ENCODE results near the gene FMNL1.

Gene FMNL1

GRCh38 chr17:45237686-45238085 lies 16.0 kb downstream of the FMNL1 start:
- H3K4me3 Mint-ChIP-seq, result no peak overlapping the region
- no peak overlapping the region for H3K27ac Mint-ChIP-seq
- H3K36me3 Mint-ChIP-seq (ENCODE audit: low read depth), result no peaks in the 10 kb centered on the region
- H3K9me3 Mint-ChIP-seq, result no peaks in the 10 kb centered on the region
- no peak for TF ChIP-seq CTCF (IDR thresholded peaks at IDR 0.05)
- no peak for DNase-seq
- H3K27me3 Mint-ChIP-seq (ENCODE audit: low read depth, poor library complexity), result peaks cover 75% of the 10 kb centered on the region
- peaks cover 8% of the 10 kb centered on the region for H3K4me1 Mint-ChIP-seq

GRCh38 chr17:45238155-45238774 lies 16.6 kb downstream of the FMNL1 start:
- no peak for TF ChIP-seq CTCF (IDR thresholded peaks at IDR 0.05)
- Mint-ChIP-seq H3K36me3 (ENCODE audit: low read depth) (no peaks in the 10 kb centered on the region), H3K9me3 (no peaks in the 10 kb centered on the region), H3K27me3 (ENCODE audit: low read depth, poor library complexity) (peaks cover 81% of the 10 kb centered on the region), H3K4me3 (no peak overlapping the region), H3K27ac (no peak overlapping the region), H3K4me1 (peaks cover 10% of the 10 kb centered on the region)
- no peak for DNase-seq

GRCh38 chr17:45240905-45241327 lies 19.2 kb downstream of the FMNL1 start:
- Mint-ChIP-seq H3K36me3 (ENCODE audit: low read depth) (no peaks in the 10 kb centered on the region), H3K4me3 (peak overlapping the region; percentile 73), H3K27ac (no peak overlapping the region), H3K4me1 (peaks cover 10% of the 10 kb centered on the region), H3K9me3 (no peaks in the 10 kb centered on the region), H3K27me3 (ENCODE audit: low read depth, poor library complexity) (peaks cover 79% of the 10 kb centered on the region)
- no peak for DNase-seq
- TF ChIP-seq CTCF (IDR thresholded peaks at IDR 0.05), result no peak

GRCh38 chr17:45241328-45242028 lies 19.8 kb downstream of the FMNL1 start:
- no peak for TF ChIP-seq CTCF (IDR thresholded peaks at IDR 0.05)

GRCh38 chr17:45242029-45242414 lies 20.3 kb downstream of the FMNL1 start:
- H3K27ac Mint-ChIP-seq, result no peak overlapping the region
- H3K9me3 Mint-ChIP-seq, result no peaks in the 10 kb centered on the region
- H3K4me3 Mint-ChIP-seq, result peak overlapping the region; percentile 59
- H3K4me1 Mint-ChIP-seq, result peaks cover 20% of the 10 kb centered on the region
- peaks cover 71% of the 10 kb centered on the region for H3K27me3 Mint-ChIP-seq (ENCODE audit: low read depth, poor library complexity)
- no peak for TF ChIP-seq CTCF (IDR thresholded peaks at IDR 0.05)
- no peaks in the 10 kb centered on the region for H3K36me3 Mint-ChIP-seq (ENCODE audit: low read depth)
- DNase-seq, result no peak

More at GRCh38 chr17:45241328-45242028, 19.8 kb downstream of the FMNL1 start:
- Mint-ChIP-seq H3K27me3 (ENCODE audit: low read depth, poor library complexity) (peaks cover 74% of the 10 kb centered on the region), H3K4me3 (peak overlapping the region; percentile 73), H3K36me3 (ENCODE audit: low read depth) (no peaks in the 10 kb centered on the region), H3K4me1 (peaks cover 15% of the 10 kb centered on the region), H3K27ac (no peak overlapping the region), H3K9me3 (no peaks in the 10 kb centered on the region)
- DNase-seq, result peak; percentile 81

GRCh38 chr17:45243750-45244149 lies 22.1 kb downstream of the FMNL1 start:
- no peak for DNase-seq
- Mint-ChIP-seq H3K9me3 (no peaks in the 10 kb centered on the region), H3K27ac (no peak overlapping the region), H3K36me3 (ENCODE audit: low read depth) (no peaks in the 10 kb centered on the region), H3K4me3 (no peak overlapping the region), H3K27me3 (ENCODE audit: low read depth, poor library complexity) (peaks cover 59% of the 10 kb centered on the region), H3K4me1 (peaks cover 21% of the 10 kb centered on the region)
- TF ChIP-seq CTCF (IDR thresholded peaks at IDR 0.05), result no peak
